Measurements from ENCODE around the gene PTPRO. TPM values are rescaled to one million over a fixed set of nuclear protein-coding genes. Genes with fewer than 3 reads are reported as not detected.

The PTPRO gene
- total RNA-seq, 6 experiments from 2014 or later: 0.43 to 2.7 (median 1.1) TPM

- H3K9me3 ChIP-seq: no peaks in the 10 kb centered on the region
- ATAC-seq (peak in 2 of 4 donors; percentile 22 to 39), DNase-seq (no peak)
- intact Hi-C loops (cut with DNase I): no loop called here
- no peaks in the 10 kb centered on the region for H3K4me1 ChIP-seq
- H3K36me3 ChIP-seq: no peaks in the 10 kb centered on the region
- 76% methylated on average over 1 of the region's 1 CpG for WGBS (ENCODE audit: insufficient coverage, low coverage, low lambda C conversion rate, missing lambda C conversion rate)
- H3K4me3 ChIP-seq: no peak overlapping the region
- no peaks in the 10 kb centered on the region for H3K27me3 ChIP-seq
- TF ChIP-seq POLR2A (IDR thresholded peaks at IDR 0.05): no peak
- no peak overlapping the region for H3K27ac ChIP-seq
These were observed 225.4 kb downstream of the PTPRO start for GRCh38 chr12:15547691-15548090.

- H3K27ac ChIP-seq: no peak overlapping the region
- intact Hi-C loops (cut with DNase I): no loop called here
- no peaks in the 10 kb centered on the region for H3K4me1 ChIP-seq
- H3K9me3 ChIP-seq: no peaks in the 10 kb centered on the region
- DNase-seq: no peak
- no peaks in the 10 kb centered on the region for H3K36me3 ChIP-seq
- H3K4me3 ChIP-seq: no peak overlapping the region
- no peak for ATAC-seq
- WGBS (ENCODE audit: insufficient coverage, low coverage, low lambda C conversion rate, missing lambda C conversion rate): 80% methylated on average over 4 of the region's 4 CpGs
- H3K27me3 ChIP-seq: no peaks in the 10 kb centered on the region
- TF ChIP-seq CTCF (IDR thresholded peaks at IDR 0.05): no peak
- TF ChIP-seq POLR2A (IDR thresholded peaks at IDR 0.05): no peak
These were observed 228.5 kb downstream of the PTPRO start for GRCh38 chr12:15550793-15551192.

- Histone ChIP-seq H3K4me1 (no peaks in the 10 kb centered on the region), H3K27me3 (no peaks in the 10 kb centered on the region), H3K4me3 (no peak overlapping the region), H3K9me3 (no peaks in the 10 kb centered on the region), H3K27ac (no peak overlapping the region), H3K36me3 (no peaks in the 10 kb centered on the region)
- 92% methylated on average over 2 of the region's 2 CpGs for WGBS (ENCODE audit: insufficient coverage, low coverage, low lambda C conversion rate, missing lambda C conversion rate)
- ATAC-seq (no peak), DNase-seq (no peak)
- TF ChIP-seq POLR2A (IDR thresholded peaks at IDR 0.05) (no peak), CTCF (IDR thresholded peaks at IDR 0.05) (no peak)
- intact Hi-C loops (cut with DNase I): no loop called here
These were observed 233.1 kb downstream of the PTPRO start for GRCh38 chr12:15555446-15555845.

- Histone ChIP-seq H3K4me3 (no peak overlapping the region), H3K27ac (no peak overlapping the region), H3K36me3 (no peaks in the 10 kb centered on the region), H3K9me3 (no peaks in the 10 kb centered on the region), H3K4me1 (no peaks in the 10 kb centered on the region), H3K27me3 (no peaks in the 10 kb centered on the region)
- ATAC-seq (no peak), DNase-seq (no peak)
- 74% methylated on average over 5 of the region's 5 CpGs for WGBS (ENCODE audit: insufficient coverage, low coverage, low lambda C conversion rate, missing lambda C conversion rate)
- TF ChIP-seq POLR2A (IDR thresholded peaks at IDR 0.05) (no peak), CTCF (IDR thresholded peaks at IDR 0.05) (no peak)
- intact Hi-C loops (cut with DNase I): no loop called here
These were observed 234.2 kb downstream of the PTPRO start for GRCh38 chr12:15556411-15557102.

- Histone ChIP-seq H3K27ac (no peak overlapping the region), H3K36me3 (no peaks in the 10 kb centered on the region), H3K27me3 (no peaks in the 10 kb centered on the region), H3K4me1 (no peaks in the 10 kb centered on the region), H3K9me3 (no peaks in the 10 kb centered on the region), H3K4me3 (no peak overlapping the region)
- ATAC-seq (no peak), DNase-seq (no peak)
- intact Hi-C loops (cut with DNase I): no loop called here
- TF ChIP-seq POLR2A (IDR thresholded peaks at IDR 0.05) (no peak), CTCF (IDR thresholded peaks at IDR 0.05) (no peak)
- 66% methylated on average over 2 of the region's 2 CpGs for WGBS (ENCODE audit: insufficient coverage, low coverage, low lambda C conversion rate, missing lambda C conversion rate)
These were observed 236.7 kb downstream of the PTPRO start for GRCh38 chr12:15558915-15559528.
